Endometrial microvascular endothelial cells (primary cell): Measurements from ENCODE around the gene POFUT2. TPM values are rescaled to one million over a fixed set of nuclear protein-coding genes. Genes with fewer than 3 reads are reported as not detected.

Experiments used
- in situ Hi-C: cut with HindIII; loops from 2 replicates; pipeline ENCODE4 v1.10.0; 2017; ENCODE audit warnings: low sequenced_read_pairs, low pct_unique_long_range_greater_than_20kb; ENCODE audit errors: inconsistent ontology term
- total RNA-seq: library from RNA; depleted of rRNA; stranded (reverse); fragments of >200 nt; gene quantifications from one replicate; pipeline ENCODE4 v1.2.3, GENCODE V29; 2015; ENCODE audit errors: inconsistent ontology term

The POFUT2 gene
- total RNA-seq, 1 donor from 2014 or later: 25.5 TPM

- in situ Hi-C loops: no loop called here
Measured at GRCh38 chr21:45327441-45328197, 39.9 kb upstream of the POFUT2 start.

GRCh38 chr21:45326891-45327440 lies 39.3 kb upstream of the POFUT2 start:
- in situ Hi-C loops: no loop called here

GRCh38 chr21:45326169-45326851 lies 38.6 kb upstream of the POFUT2 start:
- in situ Hi-C loops: no loop called here

- in situ Hi-C loops: no loop called here
Measured at GRCh38 chr21:45325206-45326168, 37.8 kb upstream of the POFUT2 start.

DNA sequence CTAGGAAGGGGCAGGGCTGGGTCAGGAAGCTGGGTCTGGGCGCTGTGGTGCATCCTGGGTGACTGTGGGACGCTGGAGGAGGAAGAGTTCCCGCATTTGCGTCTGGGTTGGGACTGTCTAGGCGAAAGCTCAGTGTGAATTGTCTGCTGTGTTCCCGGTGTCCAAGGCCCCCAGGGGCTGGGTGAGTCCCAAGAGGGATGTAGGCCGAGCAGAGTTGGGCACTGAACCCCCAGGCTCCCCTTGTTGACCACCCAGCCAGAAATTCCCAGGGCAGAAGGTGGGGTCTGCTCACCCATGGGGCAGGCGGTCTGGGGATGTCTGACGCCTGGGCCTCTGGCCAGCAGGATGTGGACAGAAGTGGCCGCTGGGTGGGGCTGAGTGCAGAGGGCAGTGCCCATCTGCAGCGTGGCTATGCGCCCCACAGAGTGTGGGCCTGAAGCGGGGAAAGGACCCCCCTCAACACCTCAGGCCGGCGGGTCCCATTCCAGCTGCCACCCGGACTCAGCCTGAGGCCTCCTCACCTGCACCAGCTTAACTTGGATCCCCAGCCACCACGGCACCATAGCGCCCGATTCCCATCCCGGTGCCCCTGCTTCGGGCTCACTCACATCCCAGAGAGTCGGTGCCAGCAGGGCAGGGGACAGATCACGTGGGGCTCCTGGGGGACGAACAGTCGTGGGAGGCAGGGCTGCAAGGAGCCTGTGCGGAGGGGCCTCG lies 37.0 kb upstream of the POFUT2 start:
- in situ Hi-C loops: no loop called here

GRCh38 chr21:45323487-45324311 lies 36.0 kb upstream of the POFUT2 start:
- in situ Hi-C loops: no loop called here

DNA sequence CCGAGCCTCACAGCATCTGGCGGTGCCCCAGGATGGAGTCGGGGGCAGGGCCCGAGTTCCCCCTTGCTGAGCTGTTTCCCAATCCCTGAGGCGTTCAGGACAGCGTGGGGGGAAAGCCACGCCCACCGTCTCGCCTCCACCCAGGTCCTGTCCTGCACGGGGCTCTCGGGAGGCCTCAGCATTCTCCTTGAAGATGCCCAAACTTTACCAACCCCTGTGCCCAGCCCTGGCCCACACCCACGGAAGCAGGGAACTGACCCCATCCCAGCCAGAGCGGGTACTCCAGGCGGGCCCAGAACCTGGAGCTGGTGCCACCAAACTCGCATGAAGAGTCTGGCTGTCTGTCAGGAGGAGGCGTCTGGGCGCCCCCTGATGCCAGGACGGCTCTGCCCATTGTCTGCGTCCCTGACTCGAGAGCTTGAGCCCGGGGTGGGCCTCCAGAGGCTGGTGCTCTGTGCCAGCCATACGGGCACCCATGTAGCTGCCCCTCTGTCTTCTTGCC lies 35.3 kb upstream of the POFUT2 start:
- in situ Hi-C loops: no loop called here

DNA sequence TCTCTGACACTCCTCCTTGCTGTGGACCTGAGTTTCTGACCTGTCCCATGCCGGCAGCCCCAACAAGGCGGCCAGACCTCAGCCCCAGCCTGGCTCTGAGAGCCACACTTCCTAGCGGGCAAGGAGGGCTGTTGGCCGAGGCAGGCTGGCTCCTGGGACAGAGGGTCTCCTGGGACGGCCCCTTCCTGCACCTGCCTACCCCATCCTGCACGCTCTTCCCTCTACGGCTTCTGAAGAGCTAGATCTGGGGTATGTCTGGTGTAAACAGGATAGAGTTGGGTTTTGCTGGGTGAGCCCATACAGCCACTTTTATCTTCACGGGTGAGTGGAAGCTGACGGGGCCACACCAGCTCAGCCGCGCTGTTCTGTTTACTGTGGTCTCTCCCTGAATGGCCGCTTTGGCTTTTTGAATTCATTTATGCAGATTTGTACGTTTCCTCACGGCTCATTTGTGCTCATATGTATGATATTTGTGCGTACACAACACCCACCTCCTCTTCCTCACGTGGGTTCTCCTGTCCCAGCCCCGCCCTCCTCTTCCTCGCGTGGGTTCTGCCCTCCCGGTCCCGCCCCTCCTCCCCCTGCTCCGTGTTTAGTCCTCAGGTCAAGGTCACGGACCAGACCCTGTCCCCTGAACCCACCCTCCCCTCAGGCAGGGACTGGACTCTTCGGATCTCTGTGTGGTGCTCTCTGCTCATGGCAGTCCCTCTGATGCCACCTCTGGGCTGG lies 34.7 kb upstream of the POFUT2 start:
- in situ Hi-C loops: no loop called here

DNA sequence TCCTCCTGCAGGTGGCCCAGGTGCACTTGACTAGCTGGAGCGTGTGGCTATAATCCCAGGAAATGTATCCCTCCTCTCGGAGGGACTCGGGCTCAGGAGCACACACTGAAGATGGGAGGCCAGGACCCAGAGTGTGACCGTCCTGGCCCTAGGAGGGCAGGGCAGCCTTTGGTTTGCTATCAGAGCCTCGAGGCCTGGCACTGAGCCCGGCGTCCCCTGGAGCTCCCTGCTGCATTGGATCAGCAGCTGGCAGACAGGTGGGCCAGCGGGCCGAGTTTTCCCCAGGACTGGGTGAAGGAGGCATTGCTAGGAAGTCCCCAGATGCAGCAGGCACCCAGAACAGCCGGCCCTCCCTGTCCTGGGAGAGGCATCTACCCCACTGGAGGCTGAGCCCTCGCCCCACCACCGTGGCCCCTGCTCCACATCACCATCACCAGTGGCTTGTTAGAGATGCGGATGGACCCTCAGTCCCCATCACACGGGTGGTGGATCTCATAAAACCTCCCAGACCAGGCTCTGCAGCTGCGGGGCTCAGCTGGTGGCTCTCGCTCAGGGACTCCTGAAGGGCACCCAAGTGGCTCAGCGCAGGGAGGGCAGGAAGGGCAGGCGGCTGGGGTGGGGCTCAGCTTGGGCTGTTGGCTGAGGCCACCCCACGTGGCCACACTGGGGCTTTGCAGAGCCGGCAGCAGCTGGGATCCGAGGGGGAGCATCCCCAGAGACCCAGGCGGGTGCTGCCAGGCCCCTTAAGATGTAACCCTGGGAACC lies 32.7 kb upstream of the POFUT2 start:
- in situ Hi-C loops: no loop called here

DNA sequence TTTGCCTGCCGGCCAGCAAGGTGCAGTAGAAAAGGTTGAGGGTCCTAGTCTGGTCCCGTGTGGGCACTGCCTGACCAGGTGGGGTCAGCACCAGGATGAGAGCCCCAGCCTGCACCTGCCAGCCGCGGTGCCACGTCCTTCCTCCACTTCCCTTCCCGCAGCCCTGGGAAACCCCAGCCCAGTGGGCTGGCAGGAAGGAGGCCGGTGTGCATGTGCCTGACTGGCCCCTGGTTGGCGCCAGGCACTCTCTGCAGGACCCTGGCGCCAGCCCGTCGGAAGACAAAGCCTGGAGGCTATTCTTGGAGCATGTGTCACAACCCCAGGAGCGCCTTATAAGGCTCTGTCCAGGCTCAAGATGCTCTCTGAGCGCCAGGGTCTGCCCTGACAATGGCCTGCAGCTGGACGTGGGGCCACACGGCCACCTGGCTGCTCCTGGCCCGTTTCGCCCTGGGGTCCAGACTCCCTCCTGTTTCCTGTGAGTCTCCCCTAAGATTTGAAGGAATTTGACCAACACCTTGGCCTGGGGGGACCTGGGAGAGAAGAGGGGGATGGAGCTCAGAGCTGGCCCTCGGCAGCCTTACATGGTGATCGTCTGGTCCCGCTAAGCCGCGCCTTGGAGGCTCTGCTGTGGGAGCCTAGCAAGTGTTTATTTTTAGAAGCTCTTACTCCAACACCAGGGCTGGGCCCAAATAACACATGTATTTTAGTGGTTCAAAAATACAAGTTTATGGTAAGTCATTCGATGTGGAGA lies 31.9 kb upstream of the POFUT2 start:
- in situ Hi-C loops: no loop called here

DNA sequence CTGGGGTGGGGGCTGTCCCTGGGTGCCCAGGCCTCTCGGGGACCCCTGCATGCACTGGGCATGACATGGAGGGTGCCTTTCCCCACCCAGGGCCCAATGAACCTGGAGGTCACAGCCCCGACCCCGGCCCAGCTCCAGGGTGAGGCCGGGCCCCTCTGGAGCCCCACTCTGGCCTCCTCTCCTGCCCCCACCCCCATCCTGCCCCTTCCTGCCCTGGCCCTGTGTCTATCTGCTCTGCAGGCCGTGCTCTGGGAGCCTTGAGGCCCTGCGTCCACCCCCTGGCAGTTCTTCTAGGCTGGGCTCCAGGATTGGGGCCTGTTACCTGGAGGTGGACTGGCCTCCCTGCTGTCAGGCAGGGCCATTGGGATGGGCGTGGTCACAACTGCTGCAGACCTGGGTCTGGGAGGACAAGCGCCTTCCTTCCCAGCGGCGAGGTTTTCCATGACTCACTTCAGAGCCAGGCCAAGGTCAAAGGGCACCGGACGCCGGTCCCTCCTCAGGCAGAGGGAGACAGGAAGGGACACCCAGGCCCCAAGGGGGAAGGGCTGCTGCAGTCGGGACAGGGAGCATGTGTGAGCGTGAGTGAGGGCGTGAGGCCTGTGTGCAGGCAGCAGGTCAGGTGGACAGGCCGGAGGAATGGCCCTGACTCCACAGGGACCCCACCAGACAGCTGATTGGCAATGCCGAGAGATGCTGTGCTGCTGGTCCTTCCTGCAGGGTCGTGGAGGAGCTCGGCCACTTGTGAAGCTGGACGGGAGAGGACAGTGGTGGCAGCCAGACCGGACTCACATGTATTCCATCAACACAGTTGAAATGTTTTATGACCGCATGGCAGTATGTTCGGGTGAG lies 31.1 kb upstream of the POFUT2 start:
- in situ Hi-C loops: no loop called here

DNA sequence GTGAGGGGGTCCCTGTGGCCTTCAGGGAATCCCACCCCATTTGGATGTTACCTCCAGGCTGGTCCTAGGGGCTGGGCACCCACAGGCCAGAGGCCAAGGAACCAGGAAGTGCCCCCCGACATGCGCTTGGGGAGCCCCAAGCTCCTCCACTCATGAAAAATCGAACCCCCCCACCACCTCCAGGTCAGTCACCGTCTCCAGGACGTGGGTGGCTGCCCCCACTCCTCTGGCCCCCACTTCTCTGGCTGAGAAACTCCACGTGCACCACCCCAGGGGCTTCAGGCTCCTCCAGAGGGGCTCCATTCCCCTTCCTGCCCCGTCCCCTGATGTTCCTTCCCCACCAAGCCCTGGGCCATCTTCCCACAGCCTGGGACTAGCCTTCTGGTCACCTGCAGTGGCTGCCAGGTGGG lies 30.5 kb upstream of the POFUT2 start:
- in situ Hi-C loops: no loop called here

DNA sequence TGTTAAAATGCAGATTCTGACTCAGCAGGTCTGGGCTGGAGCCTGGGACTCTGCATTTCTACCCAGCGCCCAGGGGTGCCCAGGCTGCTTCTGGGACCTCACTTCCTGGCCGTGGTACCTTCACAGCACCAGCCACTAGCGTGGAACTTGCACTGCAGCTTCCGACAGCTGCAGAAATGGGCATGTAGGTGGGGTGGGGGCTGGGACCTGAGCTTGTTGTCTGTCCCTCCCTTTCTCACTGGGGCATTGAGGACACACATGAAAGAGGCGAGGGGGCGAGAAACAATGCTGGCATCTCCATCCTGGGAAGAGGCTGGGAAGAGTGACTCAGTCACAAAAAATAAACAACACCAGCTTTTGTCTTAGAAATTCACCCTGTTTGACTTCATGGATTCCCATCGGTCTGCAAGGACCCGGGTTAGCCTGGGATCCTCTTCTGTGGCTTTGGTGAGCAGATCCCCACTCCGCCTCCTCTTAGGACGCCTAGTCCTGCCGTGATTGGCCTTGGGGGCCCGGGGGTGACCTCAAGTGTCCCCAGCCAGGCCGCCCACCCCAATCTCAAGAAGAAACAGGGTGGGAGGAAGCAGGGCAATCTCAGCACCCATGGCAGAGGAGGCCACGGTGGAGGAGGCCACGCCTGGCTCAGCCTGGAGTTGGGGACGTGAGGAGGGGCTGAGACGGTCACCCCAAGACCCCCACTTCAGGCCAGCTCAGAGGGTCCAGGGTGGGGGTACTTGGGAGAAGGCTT lies 29.9 kb upstream of the POFUT2 start:
- in situ Hi-C loops: no loop called here

GRCh38 chr21:45316871-45317397 lies 29.2 kb upstream of the POFUT2 start:
- in situ Hi-C loops: no loop called here
